NCI-H524 (cell line): ENCODE measurements around the gene FGF14.
"Not testable (repeated sequence)": the region's sequence is repeated elsewhere in the genome, so short reads cannot be mapped to it uniquely, and the experiment has no call there.

ENCODE experiments used
- DNase-seq, 2 experiments: peaks; one replicate each; lab custom pipeline; 2025; lab: John Stamatoyannopoulos, UW

Gene FGF14

DNA sequence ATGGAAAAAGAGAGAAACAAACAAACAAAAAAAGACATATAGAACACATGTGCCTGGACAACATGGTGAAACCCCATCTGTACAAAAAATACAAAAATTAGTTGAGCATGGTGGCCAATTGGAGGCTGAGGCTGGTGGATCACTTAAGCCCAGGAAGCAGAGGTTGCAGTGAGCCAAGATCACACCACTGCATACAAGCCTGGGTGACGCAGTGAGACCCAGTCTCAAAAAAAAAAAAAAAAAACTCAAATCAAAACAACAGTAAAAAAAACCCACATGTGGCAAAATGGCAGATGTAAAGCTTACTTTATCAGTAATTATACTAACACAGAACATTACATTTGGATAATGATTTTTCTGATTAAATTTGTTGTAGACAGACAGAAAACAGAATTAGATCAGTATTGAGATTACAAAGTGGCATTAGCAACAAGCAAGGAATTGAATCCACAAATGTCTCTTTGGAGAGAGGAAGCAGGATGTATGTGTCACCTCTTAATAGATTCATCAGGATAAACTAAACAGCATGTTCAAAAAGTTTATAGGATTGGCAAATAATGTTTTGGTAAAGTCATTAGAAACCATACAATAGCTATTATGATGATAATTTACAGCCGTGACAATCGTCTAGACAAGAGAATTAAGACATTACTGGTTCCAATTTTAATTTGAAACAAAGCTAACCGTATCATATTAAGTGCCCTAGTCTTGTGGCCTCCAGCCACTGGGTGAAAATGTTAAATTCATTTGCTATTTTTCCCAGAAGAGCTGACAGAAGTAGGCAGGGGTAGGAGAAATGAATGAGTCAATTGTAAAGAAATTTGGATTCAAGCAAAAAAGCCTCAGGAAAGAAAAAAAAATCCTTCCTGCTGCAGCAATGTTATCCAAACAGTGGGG is 206.0 kb downstream of the FGF14 start:
- DNase-seq, result no peak

DNA sequence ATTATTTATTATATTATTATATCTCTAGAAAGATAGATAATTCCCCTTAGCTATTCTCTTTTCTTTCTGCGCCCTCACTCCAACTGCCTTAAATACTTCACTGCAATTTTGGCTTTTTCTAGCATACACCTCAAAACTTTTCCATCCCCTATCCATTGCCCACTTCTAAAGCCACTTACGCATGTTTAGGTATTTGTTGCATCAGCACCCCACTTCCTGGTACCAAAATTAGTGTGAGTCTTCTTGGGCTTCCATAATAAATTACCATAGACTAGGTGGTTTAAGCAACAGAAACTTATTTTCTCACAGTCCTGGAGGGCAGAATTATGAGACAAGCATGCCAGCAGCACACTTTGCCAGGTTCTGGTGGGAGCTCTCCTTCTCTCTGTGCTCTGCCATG is 209.0 kb downstream of the FGF14 start:
- DNase-seq, result no peak

DNA sequence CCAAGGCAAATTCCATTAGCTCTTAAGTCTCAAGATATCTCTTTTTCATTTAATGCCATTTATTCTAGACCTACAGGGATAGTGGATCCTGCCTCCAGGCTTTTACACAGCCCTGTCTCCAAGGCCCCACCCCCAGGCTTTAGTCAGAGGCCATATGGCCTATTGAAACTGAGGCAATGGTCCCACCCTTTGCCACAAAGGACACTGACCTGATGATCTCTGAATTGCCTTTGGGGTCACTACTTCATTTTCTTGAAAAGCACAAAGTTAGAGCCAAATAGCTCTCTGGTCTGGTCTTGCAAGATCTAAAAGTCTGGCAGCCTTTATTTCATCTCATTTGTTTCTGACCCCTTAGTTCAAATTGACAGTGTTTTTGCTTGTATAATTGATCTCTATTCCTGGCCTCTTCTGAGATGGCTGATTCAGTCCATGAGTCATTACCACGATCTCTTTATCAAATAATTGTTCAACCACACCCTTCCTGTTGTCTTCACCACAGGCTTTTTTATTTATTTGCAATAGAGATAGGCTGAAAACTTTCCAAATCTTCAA is 209.8 kb downstream of the FGF14 start:
- DNase-seq, result no peak

DNA sequence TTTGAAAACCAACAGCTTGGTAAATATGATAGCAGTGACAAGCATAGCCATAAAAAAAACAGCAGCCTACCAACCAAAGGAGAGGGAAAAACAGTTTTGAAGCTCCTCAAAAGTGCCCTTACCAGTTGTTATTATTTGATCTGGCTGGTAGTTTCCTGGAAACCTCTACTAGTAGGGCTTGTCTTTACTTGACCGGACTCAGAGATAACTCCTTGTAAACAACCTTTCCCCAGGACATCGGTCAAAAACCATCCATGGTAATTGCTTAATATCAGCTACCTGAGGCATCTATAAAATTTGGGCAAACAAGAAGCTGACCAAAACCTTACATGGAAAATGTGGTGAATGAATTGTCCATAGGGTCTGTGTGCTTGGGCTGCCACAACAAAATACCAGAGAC is 210.9 kb downstream of the FGF14 start:
- DNase-seq, result no peak

DNA sequence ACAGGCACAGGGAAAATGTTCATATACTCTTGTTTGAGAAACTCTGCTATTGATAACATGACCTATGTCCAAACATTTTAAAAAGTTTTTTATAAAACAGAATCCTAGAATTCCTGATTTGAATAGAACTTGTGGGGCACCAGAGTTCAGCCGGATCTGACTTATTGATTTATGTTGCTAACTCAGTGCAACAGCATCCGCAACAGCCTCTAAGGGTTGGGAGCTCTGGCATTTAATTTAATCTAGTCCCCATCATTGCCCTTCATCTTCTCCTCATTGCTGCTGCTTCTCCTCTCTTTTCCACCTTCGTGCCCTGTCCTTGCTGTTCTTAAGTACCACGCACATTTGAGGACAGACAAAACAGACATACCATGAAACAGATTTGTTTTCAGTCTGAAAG is 214.5 kb downstream of the FGF14 start:
- DNase-seq, result no peak

DNA sequence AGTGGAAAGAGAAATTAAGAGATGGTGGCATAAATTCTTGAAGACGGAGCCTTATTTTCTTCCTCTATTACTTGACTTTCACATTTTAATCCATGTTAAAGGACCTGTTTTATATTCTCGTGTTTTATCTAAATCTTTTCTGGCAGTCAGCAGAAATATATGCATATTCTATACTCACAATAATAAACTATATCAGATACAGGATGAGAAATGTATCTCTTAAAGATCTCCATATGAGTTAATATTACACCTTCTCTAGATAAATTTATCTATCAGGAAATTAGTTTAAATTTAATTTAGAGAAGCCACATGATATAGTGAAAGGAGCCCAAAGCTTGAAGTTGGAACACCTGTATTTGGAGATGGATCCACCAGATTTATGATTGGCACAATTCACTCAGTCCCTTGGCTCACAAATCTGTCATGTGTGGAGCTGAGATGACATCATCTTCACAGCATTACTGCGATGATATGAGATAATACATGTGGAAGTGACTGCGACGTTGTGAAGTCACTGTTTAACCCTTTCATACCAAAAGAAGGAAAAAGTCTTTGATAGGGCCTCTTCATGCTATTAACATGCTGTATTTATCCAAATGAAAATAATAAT is 216.4 kb downstream of the FGF14 start:
- DNase-seq, result no peak

DNA sequence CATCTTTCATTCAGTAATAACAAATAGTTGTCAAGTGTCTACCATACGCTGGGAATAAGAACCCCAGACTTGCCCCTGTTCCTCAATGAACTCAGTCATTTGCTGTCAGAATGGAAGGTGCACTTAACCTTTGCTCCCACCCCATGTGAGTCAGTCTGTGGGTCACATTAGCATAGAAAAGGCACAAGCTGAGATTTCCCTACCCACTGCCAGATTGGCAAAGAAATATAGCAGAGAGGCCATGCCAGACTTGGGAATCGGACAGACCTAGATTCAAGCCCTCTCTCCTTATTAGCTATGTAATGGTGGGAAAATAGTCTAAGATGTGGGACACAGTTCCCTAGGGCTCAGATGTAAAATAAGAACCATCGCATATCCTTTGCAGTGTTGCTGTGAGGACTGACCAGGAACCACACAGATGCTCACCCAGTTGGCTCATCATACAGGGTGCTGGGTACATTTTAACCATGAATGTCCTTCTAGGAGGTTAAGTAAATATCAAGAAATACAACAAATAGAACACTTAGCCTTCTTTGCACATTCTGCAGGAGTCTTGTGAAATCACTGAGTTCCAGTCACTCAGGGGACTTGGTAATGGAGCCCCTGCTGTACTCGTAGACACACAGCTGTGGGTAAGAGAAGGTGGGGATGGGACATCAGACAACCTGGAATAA is 218.2 kb downstream of the FGF14 start:
- no peak for DNase-seq

DNA sequence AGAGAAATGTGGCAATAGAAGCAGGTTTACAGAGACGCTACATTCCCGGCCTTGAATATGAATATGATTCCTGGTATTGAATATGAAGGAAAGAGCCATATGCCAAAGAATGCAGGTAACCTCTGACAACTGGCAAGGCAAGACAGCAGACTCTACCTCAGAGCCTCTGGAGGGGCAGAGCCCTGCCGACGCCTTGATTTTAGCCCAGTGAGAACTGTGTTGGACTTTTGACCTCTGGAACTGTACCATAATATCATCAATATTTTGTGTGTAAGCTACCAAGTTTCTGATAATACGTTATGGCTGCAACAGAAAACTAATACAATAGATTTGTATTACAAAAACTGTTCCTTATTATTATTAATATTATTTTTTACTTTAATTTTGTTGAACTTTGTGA is 219.7 kb downstream of the FGF14 start:
- no peak for DNase-seq

DNA sequence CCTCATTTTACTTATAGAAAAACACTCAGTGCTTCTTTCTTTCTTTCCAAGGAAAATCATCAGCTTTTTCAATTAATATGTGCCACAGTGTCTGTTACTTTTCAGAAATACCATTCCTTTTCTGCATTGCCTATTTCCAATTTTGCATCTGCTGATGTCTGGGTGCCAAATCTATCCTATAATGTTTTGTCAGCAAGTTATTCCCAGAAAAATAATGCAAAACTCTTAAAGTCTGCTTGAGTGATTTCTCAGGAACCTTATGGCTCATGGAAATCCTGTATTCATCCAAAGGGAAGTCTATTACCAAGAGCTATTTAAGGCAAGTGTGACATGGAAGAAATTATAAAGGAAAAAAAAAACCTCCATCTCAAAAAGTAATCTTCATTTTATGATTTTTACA is 224.4 kb downstream of the FGF14 start:
- DNase-seq, result no peak

DNA sequence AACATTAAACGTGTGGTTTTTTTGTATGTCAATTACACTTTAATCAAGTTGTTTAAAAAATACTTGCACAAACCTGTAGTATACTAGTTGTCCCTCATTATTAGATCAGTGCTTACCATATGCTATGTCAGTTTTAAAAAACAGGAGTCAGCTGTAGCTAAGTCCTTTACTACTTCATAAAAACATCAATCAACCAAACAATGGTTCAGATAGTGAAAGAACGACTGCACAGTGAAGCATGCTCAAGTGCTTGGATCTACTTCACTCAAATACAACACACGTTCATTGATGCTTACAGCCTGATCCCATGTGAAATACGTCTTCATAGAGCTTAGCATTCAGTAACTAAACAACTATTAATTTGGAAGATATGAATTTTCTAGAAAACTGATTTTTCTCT is 225.0 kb downstream of the FGF14 start:
- no peak for DNase-seq

DNA sequence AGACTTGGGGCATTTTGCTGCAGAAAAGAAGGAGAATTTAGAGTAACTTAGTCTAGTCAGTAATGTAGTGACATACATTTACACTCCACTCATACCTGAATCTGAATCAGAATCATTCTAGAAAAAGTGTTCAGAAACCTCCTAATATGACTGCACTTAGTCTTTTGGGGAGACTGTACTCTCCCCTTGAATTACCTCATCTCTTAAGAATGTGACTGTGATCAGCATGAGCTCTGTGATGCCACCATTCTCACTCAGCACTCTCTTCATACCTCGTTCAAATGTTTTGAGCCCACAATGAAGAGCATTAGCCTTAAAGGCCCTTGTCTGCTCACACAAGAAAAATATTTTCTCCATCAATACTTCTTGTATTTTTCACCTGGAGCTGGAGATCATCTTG is 229.4 kb downstream of the FGF14 start:
- no peak for DNase-seq

DNA sequence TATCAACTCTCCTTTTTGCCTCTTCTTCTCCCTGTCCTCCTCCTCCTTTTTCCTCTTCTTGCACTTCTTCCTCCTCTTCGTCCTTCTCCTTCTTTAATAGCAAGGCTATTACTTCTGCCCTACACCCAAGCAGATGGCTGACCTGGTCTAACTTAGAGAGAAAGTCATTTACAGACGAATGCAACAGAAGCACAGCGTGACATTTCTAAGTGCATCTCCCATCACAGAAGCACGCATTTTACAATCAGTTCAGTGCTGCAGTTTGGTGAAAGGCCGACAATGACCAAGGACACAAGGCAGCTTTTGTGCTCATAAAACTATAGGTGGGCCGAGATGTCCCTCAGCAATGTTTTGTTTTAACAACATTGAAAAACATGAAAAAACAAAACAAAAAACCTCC is 231.5 kb downstream of the FGF14 start:
- DNase-seq, result no peak

DNA sequence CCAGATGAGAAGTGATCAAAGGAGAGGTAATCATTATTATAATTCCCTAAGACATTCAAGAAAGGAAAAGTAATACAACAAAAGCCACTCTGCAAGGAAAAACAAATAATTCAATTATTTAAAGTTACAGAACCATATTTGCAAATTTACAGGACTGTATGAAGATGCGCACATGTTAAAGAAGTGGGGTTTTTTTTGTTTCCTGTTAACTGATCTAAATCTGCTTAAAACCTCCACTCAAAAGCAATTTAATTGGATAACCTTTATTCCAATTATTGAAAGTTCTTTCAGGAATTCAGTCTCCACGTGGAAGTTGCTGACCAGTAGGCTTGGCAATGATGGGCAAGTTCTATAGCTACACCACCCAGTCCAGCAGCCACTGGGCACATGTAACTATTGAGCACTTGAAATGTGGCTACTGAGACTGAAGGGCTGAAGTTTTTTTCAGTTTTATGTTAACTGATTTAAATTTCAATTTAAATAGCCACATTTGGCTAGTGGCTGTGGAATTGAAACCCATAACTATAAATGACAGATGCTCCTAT is 232.3 kb downstream of the FGF14 start:
- DNase-seq, result no peak

DNA sequence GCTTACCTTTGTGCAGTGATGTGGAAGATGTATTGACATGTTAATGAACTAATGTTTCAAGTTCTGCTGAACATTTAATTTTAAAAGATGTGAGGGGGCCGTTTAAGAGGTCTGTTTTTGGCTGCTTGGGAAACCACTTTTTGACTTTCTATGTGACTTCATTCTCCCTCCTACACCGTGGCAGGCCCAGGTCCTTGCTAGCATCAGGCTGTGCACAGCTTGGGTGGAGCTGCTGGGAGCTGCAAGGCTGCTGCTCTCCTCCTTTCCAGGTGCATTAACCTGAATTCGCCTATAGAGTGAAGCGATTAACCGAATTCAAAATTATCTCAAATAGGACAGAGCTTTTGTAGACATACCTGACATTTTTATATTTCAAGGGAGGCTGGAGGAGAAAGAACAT is 249.1 kb downstream of the FGF14 start:
- DNase-seq, result no peak

DNA sequence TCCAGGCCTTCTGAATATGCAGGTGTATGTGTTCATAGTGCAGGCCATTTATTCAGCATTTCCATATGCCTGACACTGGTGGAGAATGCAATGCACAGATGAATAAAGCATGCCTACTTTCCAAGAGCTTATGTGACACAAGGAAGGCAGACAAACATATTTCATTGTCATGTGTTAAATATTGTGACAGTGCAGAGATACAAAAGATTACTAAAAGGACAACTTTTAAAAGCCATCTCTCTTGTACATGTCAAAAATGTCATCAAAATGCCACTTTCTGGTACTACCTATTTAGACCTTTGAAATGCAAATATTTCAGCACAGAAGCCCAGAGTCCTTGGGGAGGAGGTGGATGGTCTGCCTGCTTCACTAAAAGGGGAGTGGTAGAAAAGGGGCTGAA is 254.5 kb downstream of the FGF14 start:
- DNase-seq, result no peak

DNA sequence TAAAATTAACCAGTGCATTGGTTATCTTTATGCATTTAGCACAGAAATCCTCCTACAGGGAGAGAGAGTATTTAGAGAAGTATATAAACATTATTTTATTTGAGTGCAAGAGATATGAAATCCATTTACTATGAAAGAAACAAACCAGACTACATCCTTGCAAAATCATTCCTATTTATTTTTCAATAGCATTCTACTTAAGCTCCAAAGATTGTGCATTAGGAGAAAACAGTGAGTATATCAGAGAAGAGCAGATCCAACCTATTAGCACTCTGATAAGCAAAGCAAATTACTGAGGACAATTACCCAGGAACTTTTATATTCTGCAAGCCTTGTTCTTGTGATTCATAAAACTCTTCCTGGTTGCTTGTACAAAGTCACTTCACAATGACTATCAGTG is 256.1 kb downstream of the FGF14 start:
- DNase-seq, result no peak

DNA sequence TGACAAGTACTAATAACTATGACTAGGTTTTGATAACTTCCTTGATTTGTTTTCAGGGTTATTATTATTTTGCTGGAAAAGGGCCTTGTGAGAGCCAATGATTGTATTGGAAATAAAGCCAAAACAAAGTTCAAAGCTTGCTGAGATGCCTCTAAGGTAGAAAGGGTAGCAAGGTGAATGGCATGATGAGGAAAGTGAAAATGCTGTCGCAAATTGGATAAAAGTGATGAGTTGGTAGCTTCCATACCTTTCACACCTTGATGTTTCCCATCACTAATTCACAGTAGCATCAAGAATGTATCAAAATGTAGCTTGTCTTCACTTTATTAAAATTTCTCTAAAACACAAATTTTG is 259.4 kb downstream of the FGF14 start:
- no peak for DNase-seq

DNA sequence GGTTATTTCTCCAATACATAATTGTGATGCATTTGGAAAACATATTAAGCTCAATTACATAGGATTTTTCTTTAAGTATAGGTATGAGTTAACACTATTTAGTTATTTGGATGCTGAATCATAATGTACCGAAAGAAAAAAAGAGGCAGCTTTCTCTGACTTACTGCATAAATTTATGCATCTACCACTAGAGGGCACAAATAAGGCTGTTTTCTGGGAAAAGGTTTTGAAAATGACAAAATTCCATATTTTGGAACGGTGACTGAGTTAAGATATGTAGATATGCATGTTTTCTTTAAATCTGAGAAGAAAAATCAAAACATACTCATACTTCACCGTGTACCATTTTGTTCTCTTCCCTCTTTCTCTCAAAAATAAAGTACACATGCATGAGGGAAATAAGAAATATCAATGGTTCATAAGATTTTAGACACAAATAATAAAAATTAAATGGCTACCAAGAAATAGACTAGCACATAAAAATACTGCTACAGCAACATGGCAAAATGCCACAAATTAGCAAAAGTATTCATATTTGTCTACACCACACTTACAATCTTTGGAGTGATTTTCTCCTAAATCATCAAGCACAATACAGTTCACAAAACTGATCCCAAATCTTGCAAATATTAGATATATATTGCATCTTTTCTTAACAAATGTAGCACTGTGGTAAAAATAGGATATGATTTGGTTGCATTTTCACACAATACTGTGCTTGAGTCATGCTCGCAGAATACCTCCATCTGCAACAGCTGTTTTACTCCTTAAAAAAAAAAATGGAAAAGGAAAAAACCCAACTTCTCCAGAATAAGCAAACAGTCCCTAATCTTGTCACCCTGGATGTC is 260.0 kb downstream of the FGF14 start:
- peak in 1 of 2 experiments; percentile 31 for DNase-seq

DNA sequence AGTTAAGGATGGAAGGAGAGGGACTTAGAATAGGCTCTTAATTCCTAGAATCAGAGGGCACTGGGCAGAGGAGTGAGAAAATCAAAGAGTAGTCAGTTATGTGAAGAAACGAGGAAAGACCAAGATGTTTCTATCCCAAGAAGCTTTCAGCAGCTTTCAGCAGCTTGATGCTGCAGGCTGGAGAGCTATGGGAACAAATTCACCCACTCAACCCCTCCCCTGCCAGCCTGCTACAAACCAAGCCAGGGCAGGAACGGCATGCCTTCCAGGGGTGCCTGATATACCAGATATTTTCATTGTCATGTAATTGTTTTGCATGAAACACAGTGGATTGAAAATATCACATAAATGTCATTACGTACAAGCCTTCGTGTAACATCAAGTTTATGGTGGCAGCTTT is 262.2 kb downstream of the FGF14 start:
- no peak for DNase-seq

DNA sequence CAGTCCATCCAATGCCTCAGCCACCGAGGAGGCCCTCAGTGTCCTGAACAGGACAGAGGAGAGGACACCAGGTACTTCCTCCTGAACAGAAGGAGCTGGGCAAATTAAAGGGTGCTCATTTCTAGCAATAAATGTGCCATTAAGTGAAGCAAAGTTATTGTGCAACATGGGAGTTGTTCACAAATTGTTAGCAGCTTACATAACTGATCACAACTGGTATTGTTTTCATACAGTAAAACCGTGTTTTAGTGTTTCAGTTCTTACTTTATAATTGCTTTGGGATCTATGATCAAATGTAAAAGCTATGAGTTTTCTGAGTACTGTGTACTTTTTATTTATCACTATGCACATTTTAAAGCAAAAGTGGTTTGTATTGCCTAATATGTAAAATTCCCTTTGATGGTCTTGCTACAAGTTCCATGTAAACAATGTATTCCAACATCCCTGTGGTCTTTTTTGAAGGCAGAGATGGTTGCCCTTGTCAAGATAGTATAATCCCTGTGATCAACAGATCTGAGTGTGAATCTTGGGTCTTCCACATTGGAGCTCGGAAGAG is 263.1 kb downstream of the FGF14 start:
- DNase-seq, result no peak

DNA sequence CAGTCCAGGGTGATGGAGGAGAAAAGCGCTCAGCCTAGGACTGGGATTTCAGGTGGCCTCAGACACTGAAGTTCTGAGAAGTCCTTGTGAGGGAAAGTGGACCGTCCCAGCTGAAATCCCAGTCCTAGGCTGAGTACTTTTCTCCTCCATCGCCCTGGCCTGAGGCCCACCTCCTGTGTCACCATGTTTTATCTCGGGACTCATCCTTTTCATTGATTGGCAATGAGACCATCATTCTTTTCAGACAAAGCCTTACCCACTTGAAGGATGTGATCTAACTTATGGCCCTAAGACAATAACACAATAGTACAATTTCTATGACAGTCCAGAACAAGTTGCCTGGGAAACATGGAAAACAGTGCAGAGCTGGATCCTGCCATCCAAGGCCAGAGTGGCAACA is 263.9 kb downstream of the FGF14 start:
- DNase-seq, result not testable (repeated sequence)
